GM12892 (cell line): ENCODE data around the gene GALNTL6.

ENCODE experiments used
- POLR2A ChIP-seq: IDR thresholded peaks from 2 replicates; pipeline ENCODE4 v1.6.1; 2011; ENCODE audit warnings: low read depth, low read length, control low read depth
- POLR2AphosphoS5 ChIP-seq: IDR thresholded peaks from 2 replicates; pipeline ENCODE4 v1.6.1; 2011; ENCODE audit warnings: low read depth, low read length, control low read depth
- TAF1 ChIP-seq: IDR thresholded peaks from 2 replicates; pipeline ENCODE4 v1.6.1; 2011; ENCODE audit warnings: low read depth, mild to moderate bottlenecking, control low read depth, low read length, borderline replicate concordance

- TF ChIP-seq POLR2A (no peak), POLR2AphosphoS5 (no peak), TAF1 (no peak)
Observed at GRCh38 chr4:172207258-172207657, 394.1 kb downstream of the GALNTL6 start.
